GM21576 (cell line): ENCODE measurements around the gene CPSF4L.
"Not testable (repeated sequence)": the region's sequence is repeated elsewhere in the genome, so short reads cannot be mapped to it uniquely, and the experiment has no call there.

Experiments
- ATAC-seq: cut with Tn5 transposase; IDR thresholded peaks from one replicate; pipeline ENCODE4 v1.9.1; 2021; ENCODE audit warnings: mild to moderate bottlenecking, moderate library complexity; ENCODE audit not compliant: unreplicated experiment

The CPSF4L gene

GRCh38 chr17:73269791-73270190 is 8.1 kb upstream of the CPSF4L start:
- no peak for ATAC-seq

DNA sequence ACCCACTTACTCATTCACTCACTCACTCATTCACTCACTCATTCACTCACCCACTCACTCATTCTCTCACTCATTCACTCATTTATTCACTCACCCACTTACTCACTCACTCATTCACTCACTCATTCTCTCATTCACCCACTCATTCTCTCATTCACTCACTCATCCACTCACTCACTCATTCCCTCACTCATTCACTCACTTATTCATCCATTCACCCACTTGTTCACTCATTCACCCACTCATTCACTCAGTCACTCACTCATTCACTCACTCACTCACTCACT is 7.6 kb upstream of the CPSF4L start:
- ATAC-seq = no peak

DNA sequence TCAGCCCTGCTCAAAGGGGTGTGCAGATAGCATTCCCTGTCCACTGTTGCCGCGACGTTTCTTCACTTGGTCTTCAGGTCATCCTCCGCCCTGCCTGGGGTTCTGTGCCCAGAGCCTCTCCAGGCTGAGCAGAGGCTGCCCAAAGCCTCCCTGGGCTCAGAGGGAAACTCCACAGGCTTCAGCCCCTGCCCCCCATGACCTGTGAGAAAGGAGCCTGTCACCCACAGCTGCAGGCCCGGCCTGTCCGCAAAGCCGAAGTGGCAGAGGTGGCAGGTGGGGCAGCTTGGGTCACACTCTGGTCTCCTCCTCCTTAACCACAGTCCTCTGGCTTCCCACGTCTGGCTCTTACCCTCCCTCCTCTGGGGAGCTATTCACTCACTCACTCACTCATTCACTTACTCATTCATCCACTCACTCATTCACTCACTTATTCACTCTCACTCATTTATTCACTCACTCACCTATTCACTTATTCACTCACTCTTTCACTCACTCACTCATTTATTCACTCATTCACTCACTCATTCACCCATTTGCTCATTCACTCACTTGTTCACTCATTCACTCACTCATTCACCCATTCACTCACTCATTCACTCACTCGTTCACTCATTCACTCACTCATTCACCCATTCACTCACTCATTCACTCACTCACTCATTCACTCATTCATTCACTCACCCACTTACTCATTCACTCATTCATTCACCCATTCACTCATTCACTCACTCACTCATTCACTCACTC is 7.1 kb upstream of the CPSF4L start:
- ATAC-seq = no peak

GRCh38 chr17:73267648-73268537 is 6.2 kb upstream of the CPSF4L start:
- ATAC-seq = no peak

GRCh38 chr17:73266796-73267195 is 5.1 kb upstream of the CPSF4L start:
- no peak for ATAC-seq

- no peak for ATAC-seq
These were observed 4.3 kb upstream of the CPSF4L start for GRCh38 chr17:73265646-73266640.

DNA sequence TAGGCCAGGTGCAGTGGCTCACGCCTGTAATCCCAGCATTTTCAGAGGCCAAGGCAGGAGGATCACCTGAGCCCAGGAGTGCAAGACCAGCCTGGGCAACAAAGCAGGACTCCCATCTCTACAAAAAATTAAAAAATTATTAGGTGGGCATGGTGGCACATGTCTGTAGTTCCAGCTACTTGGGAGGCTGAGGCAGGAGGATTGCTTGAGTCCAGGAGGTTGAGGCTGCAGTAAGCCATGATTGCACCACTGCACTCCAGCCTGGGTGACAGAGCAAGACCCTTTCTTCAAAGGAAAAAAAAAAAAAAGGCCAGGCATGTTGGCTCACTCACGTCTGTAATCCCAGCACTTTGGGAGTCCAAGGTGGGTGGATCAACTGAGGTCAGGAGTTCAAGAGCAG is 2.8 kb upstream of the CPSF4L start:
- not testable (repeated sequence) for ATAC-seq

- ATAC-seq = no peak
These were observed 1.3 kb upstream of the CPSF4L start for GRCh38 chr17:73262676-73263642.

- no peak for ATAC-seq
These were observed 434 bp upstream of the CPSF4L start for GRCh38 chr17:73261952-73262675.

- no peak for ATAC-seq
These were observed 4.2 kb downstream of the CPSF4L start for GRCh38 chr17:73257516-73257915.

DNA sequence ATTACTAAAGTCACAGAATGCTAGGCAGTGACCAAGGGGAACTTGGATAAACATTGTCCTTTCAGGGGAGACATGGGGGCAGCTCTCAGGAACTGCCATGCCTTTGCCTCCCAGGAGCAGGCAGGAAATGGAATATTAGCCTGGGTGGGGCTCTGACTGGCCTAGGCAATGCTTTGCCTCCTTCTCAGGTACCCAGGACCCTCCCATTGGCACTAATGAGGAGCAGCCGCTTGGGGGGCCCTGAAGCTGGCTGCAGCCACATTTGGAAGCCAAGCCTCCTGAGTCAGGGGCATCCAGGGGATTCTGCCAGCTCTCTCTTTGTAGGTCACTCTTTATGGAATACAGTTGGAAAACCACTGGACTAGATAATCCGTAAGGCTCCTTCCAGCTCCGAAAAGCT is 5.5 kb downstream of the CPSF4L start:
- ATAC-seq = no peak

DNA sequence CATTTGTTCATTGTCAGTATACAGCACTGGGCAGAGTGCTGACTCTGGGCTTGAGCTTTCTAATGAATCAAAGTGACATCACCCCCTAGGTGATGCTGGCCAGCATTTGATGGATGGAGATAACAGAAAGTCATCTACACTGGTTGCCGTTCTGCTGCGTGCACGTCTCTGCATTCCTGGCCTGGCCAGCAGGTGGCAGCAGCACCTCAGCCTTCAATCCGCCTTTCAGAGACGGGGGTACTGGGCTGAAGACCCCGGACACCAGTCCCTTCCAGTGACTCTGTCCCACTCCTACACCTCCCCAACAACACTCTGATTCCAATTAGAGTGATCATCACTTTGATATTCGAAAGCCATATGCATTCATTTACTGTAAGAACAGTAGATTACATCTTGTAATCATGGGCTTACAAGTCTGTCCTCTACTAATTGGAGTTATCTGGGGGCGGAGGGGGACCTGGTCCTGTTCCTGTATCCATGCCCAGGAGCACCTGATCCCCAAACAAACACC is 6.0 kb downstream of the CPSF4L start:
- no peak for ATAC-seq

DNA sequence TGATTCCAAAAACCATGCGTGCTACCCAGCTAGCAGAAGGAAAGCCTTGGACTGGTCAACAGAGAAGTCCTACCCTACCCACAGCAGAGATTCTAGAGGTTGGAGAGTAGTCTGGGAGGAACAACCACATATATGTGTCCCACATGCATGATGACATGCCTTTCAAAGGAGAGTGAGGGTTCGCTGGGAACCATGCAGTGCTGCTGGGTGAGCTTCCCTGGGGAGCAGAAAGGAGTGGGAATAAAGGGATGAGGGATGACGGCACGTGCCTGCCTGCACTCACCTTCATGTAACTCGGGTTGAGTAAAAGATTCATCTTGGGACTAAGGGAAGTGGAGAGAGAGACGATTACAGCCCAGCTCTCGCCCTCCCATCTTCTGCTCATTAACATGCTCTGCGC is 9.8 kb downstream of the CPSF4L start:
- ATAC-seq = no peak

DNA sequence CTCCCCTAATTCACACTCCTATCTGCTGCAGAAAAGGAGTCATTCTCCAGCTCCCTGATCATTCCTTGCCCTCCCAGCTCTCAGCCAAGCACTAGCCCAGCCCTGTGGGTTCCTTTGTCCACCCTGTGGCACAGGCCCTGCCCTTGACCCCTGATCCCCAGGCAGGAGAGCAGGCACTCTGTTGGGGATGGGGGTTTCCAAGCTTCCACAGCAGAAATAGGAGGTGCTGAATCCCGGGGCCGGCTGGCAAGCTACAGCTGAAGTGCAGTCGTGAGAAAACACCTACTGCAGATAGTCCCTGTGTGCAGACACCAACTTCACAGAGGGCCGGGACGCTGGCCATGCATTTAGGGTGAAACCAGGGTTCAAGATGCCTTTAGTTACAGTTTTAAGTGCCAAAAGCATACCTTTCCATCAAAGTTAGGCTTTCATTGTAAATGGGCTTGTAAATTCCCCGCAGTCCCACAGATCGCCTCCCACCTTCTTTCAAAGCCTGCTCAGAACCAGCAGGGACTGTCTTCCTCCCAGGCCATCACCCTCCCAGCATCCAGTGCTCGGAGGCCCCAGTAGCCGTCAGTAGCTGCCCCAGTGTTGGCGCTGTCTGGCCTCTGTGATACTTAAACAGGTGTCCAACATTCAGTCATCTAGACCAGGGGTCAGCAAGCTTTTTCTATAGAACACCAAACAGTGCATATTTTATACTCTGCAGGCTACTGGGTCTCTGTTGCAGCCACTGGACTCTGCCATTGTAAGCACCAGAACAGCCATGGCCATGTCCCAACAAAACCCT is 10.6 kb downstream of the CPSF4L start:
- ATAC-seq = no peak

GRCh38 chr17:73249700-73250099 is 12.0 kb downstream of the CPSF4L start:
- ATAC-seq = no peak

GRCh38 chr17:73248532-73248931 is 13.1 kb downstream of the CPSF4L start:
- no peak for ATAC-seq

DNA sequence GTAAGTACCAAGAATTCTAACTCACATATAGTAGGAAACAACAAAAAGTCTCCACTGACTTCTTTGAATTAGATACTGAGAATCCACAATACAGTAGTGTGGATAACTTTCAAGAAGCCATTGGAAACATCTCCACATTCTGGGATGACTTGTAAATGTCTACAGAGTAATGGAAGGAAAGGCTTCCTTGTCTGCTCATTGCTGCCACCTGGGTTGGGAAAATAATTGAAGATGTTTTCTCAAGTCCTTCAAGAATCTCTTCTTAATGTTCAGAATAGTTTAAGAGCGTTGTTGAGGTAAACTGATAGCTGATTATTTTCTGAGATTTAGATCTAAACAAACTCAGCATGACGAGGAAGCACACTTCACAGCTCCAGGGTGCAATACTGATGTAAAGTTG is 14.0 kb downstream of the CPSF4L start:
- no peak for ATAC-seq

GRCh38 chr17:73240561-73240960 is 21.1 kb downstream of the CPSF4L start:
- no peak for ATAC-seq
